Smooth muscle cell (in vitro differentiated cells): ENCODE measurements around the gene RPL15. TPM values are rescaled to one million over a fixed set of nuclear protein-coding genes. Genes with fewer than 3 reads are reported as not detected.
"Not testable (repeated sequence)": the region's sequence is repeated elsewhere in the genome, so short reads cannot be mapped to it uniquely, and the experiment has no call there.

ENCODE experiments used
- DNase-seq: peaks from one replicate; lab custom pipeline; 2025; ENCODE audit not compliant: unreplicated experiment; lab: John Stamatoyannopoulos, UW
- H2AFZ ChIP-seq: fragments of 200-600 bp; sonication (generic); 2 replicates; pipeline ENCODE4 v1.6.0; 2016; ENCODE audit warnings: antibody characterized with exemption, low read depth, mild to moderate bottlenecking
- H3F3A ChIP-seq: fragments of 200-600 bp; sonication (generic); 2 replicates; pipeline ENCODE4 v1.6.0; 2017; ENCODE audit warnings: antibody characterized with exemption, low read depth
- H3K27ac ChIP-seq: fragments of 200-600 bp; sonication (generic); 2 replicates; pipeline ENCODE4 v1.5.1; 2016; ENCODE audit warnings: low read depth, mild to moderate bottlenecking
- H3K27me3 ChIP-seq: fragments of 200-600 bp; sonication (generic); 2 replicates; pipeline ENCODE4 v1.6.1; 2016; ENCODE audit warnings: low read depth, mild to moderate bottlenecking
- H3K36me3 ChIP-seq: fragments of 200-600 bp; sonication (generic); 2 replicates; pipeline ENCODE4 v1.5.1; 2016; ENCODE audit warnings: low read depth
- H3K4me1 ChIP-seq: fragments of 200-600 bp; sonication (generic); 2 replicates; pipeline ENCODE4 v1.5.1; 2016; ENCODE audit warnings: low read depth
- H3K4me2 ChIP-seq: fragments of 200-600 bp; sonication (generic); 2 replicates; pipeline ENCODE4 v1.6.0; 2016; ENCODE audit warnings: mild to moderate bottlenecking
- H3K4me3 ChIP-seq: fragments of 200-600 bp; sonication (generic); 2 replicates; pipeline ENCODE4 v1.5.1; 2016; ENCODE audit warnings: mild to moderate bottlenecking
- H3K79me2 ChIP-seq: fragments of 200-600 bp; sonication (generic); 2 replicates; pipeline ENCODE4 v1.6.0; 2016; ENCODE audit warnings: low read depth, mild to moderate bottlenecking
- H3K9ac ChIP-seq: fragments of 200-600 bp; sonication (generic); 2 replicates; pipeline ENCODE4 v1.6.0; 2016; ENCODE audit warnings: low read depth
- H3K9me3 ChIP-seq: fragments of 200-600 bp; sonication (generic); replicated peaks from 2 replicates; pipeline ENCODE4 v1.5.1; 2016; ENCODE audit warnings: low read depth
- H4K20me1 ChIP-seq: fragments of 200-600 bp; sonication (generic); 2 replicates; pipeline ENCODE4 v1.6.0; 2016; ENCODE audit warnings: low read depth
- CTCF ChIP-seq: fragments of 200-600 bp; sonication (generic); IDR thresholded peaks from 2 replicates; pipeline ENCODE4 v1.5.1; 2017; ENCODE audit warnings: borderline replicate concordance, mild to moderate bottlenecking, antibody characterized with exemption; ENCODE audit not compliant: insufficient read depth, poor library complexity, severe bottlenecking
- WGBS: methylation state at CpG from one replicate; pipeline ENCODE4 v1.1.7; 2016; ENCODE audit warnings: low lambda C conversion rate; 5-methylcytosine and 5-hydroxymethylcytosine counted together
- polyA plus RNA-seq: library from polyadenylated mRNA; unstranded; fragments of >200 nt; fragmentation: Nextera tagmentation; extraction: Ambion mirVana; gene quantifications from 2 replicates; pipeline ENCODE4 v1.2.1, GENCODE V29; 2016
- total RNA-seq: library from RNA; depleted of rRNA; stranded (reverse); fragments of >200 nt; gene quantifications from 2 replicates; pipeline ENCODE4 v1.2.3, GENCODE V29; 2014

Gene RPL15
- total and polyA plus RNA-seq, 2 experiments from 2014 or later = 1,471 to 2,505 TPM

DNA sequence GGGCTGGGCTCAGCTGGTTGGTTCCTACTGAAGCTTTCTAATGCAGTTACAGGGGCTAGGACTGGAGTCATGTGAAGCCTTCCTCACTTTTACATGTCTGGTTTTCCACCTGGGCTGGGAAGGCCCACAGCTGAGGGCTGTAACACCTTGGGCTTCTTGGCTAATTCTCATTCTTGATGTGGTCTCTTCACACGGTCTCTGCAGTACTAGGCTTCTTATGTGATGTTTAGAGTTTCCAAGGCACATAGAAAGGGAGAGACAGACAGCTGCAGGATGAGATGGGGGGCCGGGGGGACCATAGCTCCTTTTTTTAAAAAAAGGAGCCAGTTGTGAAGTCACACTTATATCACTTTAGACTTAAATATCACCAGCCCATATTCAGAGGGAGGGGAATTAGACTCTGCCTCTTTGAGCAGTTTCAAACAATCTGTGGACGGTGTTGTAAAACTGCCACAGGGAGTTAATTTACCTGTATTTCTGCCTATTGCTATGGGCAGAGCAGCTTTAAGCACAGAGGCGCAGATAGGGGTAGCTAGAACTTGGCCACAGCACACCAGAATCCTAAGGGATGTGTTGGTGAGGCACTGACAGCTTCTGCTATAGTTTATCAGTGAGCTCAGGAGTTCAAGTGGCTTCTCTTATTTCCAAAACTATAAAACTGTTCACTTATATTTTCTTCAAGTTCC, 46.8 kb upstream of the RPL15 start:
- no peak overlapping the region for H3K4me3 ChIP-seq
- peaks cover 76% of the 10 kb centered on the region for H4K20me1 ChIP-seq
- H3K9me3 ChIP-seq = no peaks in the 10 kb centered on the region
- 84% methylated on average over 4 of the region's 4 CpGs for WGBS
- H3F3A ChIP-seq = peaks cover 7% of the 10 kb centered on the region
- no peak for TF ChIP-seq CTCF
- no peaks in the 10 kb centered on the region for H3K36me3 ChIP-seq
- no peak for DNase-seq
- no peak overlapping the region for H3K4me2 ChIP-seq
- H3K4me1 ChIP-seq = peaks cover 20% of the 10 kb centered on the region
- H2AFZ ChIP-seq = no peak overlapping the region
- no peak overlapping the region for H3K9ac ChIP-seq
- no peak overlapping the region for H3K27ac ChIP-seq
- H3K27me3 ChIP-seq = no peaks in the 10 kb centered on the region
- peaks cover 50% of the 10 kb centered on the region for H3K79me2 ChIP-seq

GRCh38 chr3:23870663-23871043, 46.3 kb upstream of the RPL15 start:
- peaks cover 76% of the 10 kb centered on the region for H4K20me1 ChIP-seq
- H2AFZ ChIP-seq, H3K9me3 ChIP-seq, H3K27me3 ChIP-seq, H3K4me2 ChIP-seq, H3K9ac ChIP-seq, DNase-seq, H3K36me3 ChIP-seq, H3K27ac ChIP-seq, H3K4me3 ChIP-seq, H3F3A ChIP-seq: not testable (repeated sequence)
- 97% methylated on average over 2 of the region's 5 CpGs for WGBS
- H3K79me2 ChIP-seq = peaks cover 51% of the 10 kb centered on the region
- peaks cover 17% of the 10 kb centered on the region for H3K4me1 ChIP-seq

- not testable (repeated sequence) for DNase-seq, H3K36me3 ChIP-seq, H3F3A ChIP-seq, H3K27me3 ChIP-seq, H3K4me3 ChIP-seq, H3K9ac ChIP-seq, H2AFZ ChIP-seq, H3K27ac ChIP-seq, H3K4me2 ChIP-seq, H3K9me3 ChIP-seq
- Histone ChIP-seq H3K79me2 (peaks cover 58% of the 10 kb centered on the region), H3K4me1 (peaks cover 12% of the 10 kb centered on the region), H4K20me1 (peaks cover 74% of the 10 kb centered on the region)
- WGBS = over 99% methylated on average over 21 of the region's 34 CpGs
Observed at GRCh38 chr3:23871361-23871760, 45.6 kb upstream of the RPL15 start.

DNA sequence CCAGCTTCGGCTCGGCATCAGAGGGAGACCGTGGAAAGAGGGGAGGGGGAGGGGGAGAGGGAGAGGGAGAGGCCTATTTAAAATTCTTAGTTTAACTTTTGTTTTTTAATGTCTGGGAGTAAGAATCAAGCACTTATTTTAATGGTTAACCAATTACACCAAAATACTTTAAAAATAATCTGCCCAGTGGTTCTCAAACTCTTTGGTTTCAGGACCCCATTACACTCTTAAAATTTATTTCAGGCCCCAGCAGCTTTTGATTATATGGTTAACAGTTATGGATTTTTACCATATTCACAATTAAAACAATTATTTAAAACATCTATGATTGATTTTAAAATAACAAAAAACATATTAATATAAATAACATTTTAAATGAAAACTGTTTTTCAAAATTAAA, 44.6 kb upstream of the RPL15 start:
- Histone ChIP-seq H3K4me3 (no peak overlapping the region), H2AFZ (no peak overlapping the region), H3K27me3 (no peaks in the 10 kb centered on the region), H3K9ac (no peak overlapping the region), H4K20me1 (peaks cover 74% of the 10 kb centered on the region), H3K27ac (no peak overlapping the region), H3F3A (peaks cover 3% of the 10 kb centered on the region), H3K9me3 (no peaks in the 10 kb centered on the region), H3K4me2 (no peak overlapping the region), H3K36me3 (no peaks in the 10 kb centered on the region), H3K79me2 (peaks cover 58% of the 10 kb centered on the region), H3K4me1 (peaks cover 16% of the 10 kb centered on the region)
- 92% methylated on average over 2 of the region's 3 CpGs for WGBS
- DNase-seq = no peak
- TF ChIP-seq CTCF = no peak
